K562 (cell line): ENCODE data around the gene PHF21B. TPM values are rescaled to one million over a fixed set of nuclear protein-coding genes. Genes with fewer than 3 reads are reported as not detected.

Experiments
- ATAC-seq: fragments of 200-7000 bp; cut with Tn5 transposase; 3 replicates; pipeline ENCODE4 v1.9.1; 2020; ENCODE audit warnings: moderate library complexity
- BruUV-seq: library from RNA; stranded (reverse); fragments of 400-500 nt; replicated peaks from 2 replicates; lab custom pipeline; 2021; lab: Mats Ljungman, UMichigan
- CTCF ChIA-PET: fragments of 300-600 bp; formaldehyde crosslinking; extraction: SDS; loops from one replicate; lab custom pipeline; 2021; ENCODE audit warnings: low intra/inter-chr PET ratio; lab: Yijun Ruan, JAX
- POLR2A ChIA-PET: fragments of 300-600, 350-650 bp; sonication (Branson Sonifier 250); formaldehyde crosslinking; extraction: SDS; loops from one replicate; lab custom pipeline; 2021; ENCODE audit warnings: antibody characterized with exemption, inconsistent platforms; lab: Yijun Ruan, JAX
- DNase-seq, 4 experiments: peaks; one replicate each; pipeline versions ENCODE4 v3.0.0 to v3.0.0-alpha.2; 2011 to 2018; ENCODE audit warnings: low spot score in 3 of 4, mixed read lengths in 3 of 4; ENCODE audit errors: extremely low read depth in 1 of 4
- FAIRE-seq: peaks from 2 replicates; lab custom pipeline; 2011; peaks lifted over from hg19 to GRCh38; lab: Jason Lieb, UNC
- H2AFZ ChIP-seq: 2 replicates; pipeline ENCODE4 v1.6.0; 2011; ENCODE audit warnings: low read depth, low read length, control low read depth, inconsistent platforms
- H3K27ac ChIP-seq: fragments of 200-600 bp; 3 replicates; pipeline ENCODE4 v1.8.0; 2011; ENCODE audit warnings: low read depth, mild to moderate bottlenecking, control low read depth, inconsistent platforms, low read length, moderate library complexity, mixed read lengths; ENCODE audit errors: extremely low read depth
- H3K27me3 ChIP-seq, 2 experiments: fragments of 300-600 bp in 1 of 2; 2 replicates in 1 of 2; 3 replicates in 1 of 2; pipeline versions ENCODE4 v1.6.0 to v1.8.0; 2011; ENCODE audit warnings: inconsistent platforms in 2 of 2, low read length in 2 of 2, mild to moderate bottlenecking in 1 of 2, mixed read lengths in 1 of 2, moderate library complexity in 1 of 2; ENCODE audit not compliant: control insufficient read depth in 2 of 2, insufficient read depth in 2 of 2
- H3K36me3 ChIP-seq: fragments of 300-600 bp; 3 replicates; pipeline ENCODE4 v1.8.0; 2011; ENCODE audit warnings: mild to moderate bottlenecking, low read length, inconsistent platforms; ENCODE audit not compliant: control insufficient read depth, insufficient read depth
- H3K4me1 ChIP-seq, 2 experiments: fragments of 200-600 bp in 1 of 2; replicated peaks in 1 of 2; 2 replicates in 1 of 2; 3 replicates in 1 of 2; pipeline versions ENCODE4 v1.5.1 to v1.8.0; 2011; ENCODE audit warnings: inconsistent platforms in 2 of 2, low read length in 2 of 2, mild to moderate bottlenecking in 1 of 2, mixed read lengths in 1 of 2, moderate library complexity in 1 of 2; ENCODE audit not compliant: control insufficient read depth in 2 of 2, insufficient read depth in 2 of 2
- H3K4me2 ChIP-seq: 2 replicates; pipeline ENCODE4 v1.6.1; 2011; ENCODE audit warnings: low read length, control low read depth, inconsistent platforms, mixed read lengths; ENCODE audit not compliant: insufficient read depth
- H3K4me3 ChIP-seq: fragments of 200-600 bp; sonication (generic), shearing (Covaris generic); 2 replicates; pipeline ENCODE4 v1.5.1; 2016; ENCODE audit warnings: control low read depth, inconsistent platforms
- H3K79me2 ChIP-seq: fragments of 200-600 bp; 3 replicates; pipeline ENCODE4 v1.8.0; 2011; ENCODE audit warnings: low read length, inconsistent platforms; ENCODE audit not compliant: control insufficient read depth, insufficient read depth
- H3K9ac ChIP-seq, 2 experiments: 2 replicates each; pipeline versions ENCODE4 v1.6.0 to v1.6.1; 2011; ENCODE audit warnings: low read depth in 2 of 2, low read length in 2 of 2, control low read depth in 1 of 2, inconsistent platforms in 1 of 2, mild to moderate bottlenecking in 1 of 2, mixed read lengths in 1 of 2; ENCODE audit not compliant: insufficient read depth in 1 of 2
- H3K9me1 ChIP-seq: one replicate; pipeline ENCODE4 v1.6.0; 2011; ENCODE audit warnings: inconsistent platforms, mild to moderate bottlenecking, low read length, moderate library complexity; ENCODE audit not compliant: control insufficient read depth, insufficient read depth
- H3K9me3 ChIP-seq: replicated peaks from 2 replicates; pipeline ENCODE4 v1.5.1; 2011; ENCODE audit warnings: low read depth, low read length, inconsistent platforms; ENCODE audit not compliant: control insufficient read depth, insufficient read depth
- H4K20me1 ChIP-seq: replicated peaks from 2 replicates; pipeline ENCODE4 v1.6.1; 2011; ENCODE audit warnings: low read length, inconsistent platforms, mixed read lengths; ENCODE audit not compliant: control insufficient read depth, insufficient read depth
- ARID3A ChIP-seq: IDR thresholded peaks from 2 replicates; pipeline ENCODE4 v1.6.1; 2012; ENCODE audit warnings: low read depth, low read length, improper control_type of control experiment, borderline replicate concordance
- ATF7 ChIP-seq: fragments of 450-650 bp; IDR thresholded peaks from 2 replicates; pipeline ENCODE4 v1.7.1; 2014; ENCODE audit warnings: mild to moderate bottlenecking, moderate library complexity
- CAMTA2 ChIP-seq: fragments of 250-450 bp; sonication (Bioruptor Pico); conservative IDR thresholded peaks from 2 replicates; pipeline ENCODE4 v1.5.1; 2022
- CTCFL ChIP-seq: IDR thresholded peaks from 2 replicates; pipeline ENCODE4 v1.6.1; 2011; ENCODE audit warnings: borderline replicate concordance, low read depth, mild to moderate bottlenecking, moderate library complexity, low read length; ENCODE audit not compliant: insufficient read depth, poor library complexity, severe bottlenecking
- E2F3 ChIP-seq: fragments of 250-450 bp; sonication (Bioruptor Pico); IDR thresholded peaks from 2 replicates; pipeline ENCODE4 v1.4.0; 2020; ENCODE audit warnings: mild to moderate bottlenecking
- GATA2 ChIP-seq: sonication (generic); formaldehyde crosslinking; IDR thresholded peaks from 2 replicates; pipeline ENCODE4 v1.4.0; 2020; ENCODE audit warnings: mild to moderate bottlenecking, missing genetic modification reagents
- PKNOX1 ChIP-seq: fragments of 450-650 bp; IDR thresholded peaks from 2 replicates; pipeline ENCODE4 v1.6.1; 2016
- SETDB1 ChIP-seq: IDR thresholded peaks from one replicate; pipeline ENCODE4 v1.6.1; 2012; ENCODE audit warnings: low read length, control low read depth, inconsistent platforms
- STAT6 ChIP-seq: sonication (generic); formaldehyde crosslinking; IDR thresholded peaks from 2 replicates; pipeline ENCODE4 v1.8.1; 2023; ENCODE audit warnings: mild to moderate bottlenecking, missing genetic modification reagents
- ZFP30 ChIP-seq: fragments of 250-450 bp; sonication (Bioruptor Pico); IDR thresholded peaks from 2 replicates; pipeline ENCODE4 v1.8.0; 2022; ENCODE audit warnings: moderate library complexity, mild to moderate bottlenecking, inconsistent platforms, borderline replicate concordance
- ZNF253 ChIP-seq: fragments of 250-450 bp; sonication (Bioruptor Pico); conservative IDR thresholded peaks from 2 replicates; pipeline ENCODE4 v1.6.1; 2021; ENCODE audit warnings: mild to moderate bottlenecking
- ZNF41 ChIP-seq: fragments of 250-450 bp; sonication (Bioruptor Pico); conservative IDR thresholded peaks from 2 replicates; pipeline ENCODE4 v1.4.0; 2020; ENCODE audit warnings: mild to moderate bottlenecking
- ZNF79 ChIP-seq: fragments of 250-450 bp; sonication (Bioruptor Pico); IDR thresholded peaks from 2 replicates; pipeline ENCODE4 v1.4.0; 2020; ENCODE audit warnings: low read depth, mild to moderate bottlenecking, moderate library complexity
- WGBS: fragments of 100-300 bp; shearing (Covaris generic); methylation state at CpG from one replicate; pipeline ENCODE4 v1.1.6; 2016; ENCODE audit warnings: low coverage, mixed read lengths; ENCODE audit not compliant: insufficient coverage; ENCODE audit errors: missing lambda C conversion rate; 5-methylcytosine and 5-hydroxymethylcytosine counted together
- in situ Hi-C: fragments of 300-500 bp; cut with MboI; formaldehyde crosslinking; loops from 4 replicates; pipeline ENCODE4 v1.15.0; 2018; ENCODE audit warnings: inconsistent platforms, mixed read lengths
- intact Hi-C: fragments of 100-400 bp; cut with micrococcal nuclease; formaldehyde crosslinking; loops from 2 replicates; pipeline ENCODE4 v1.14.2; 2022
- polyA plus RNA-seq, 8 experiments: library from polyadenylated mRNA; depleted of rRNA in 4 of 8; stranded (reverse) in 5 of 8; unstranded in 3 of 8; fragments of >200 nt; fragmentation: Nextera tagmentation in 2 of 8; fragmentation: Illumina TruSeq in 1 of 8; extraction: Ambion mirVana in 2 of 8; extraction: Trizol in 1 of 8; gene quantifications; 2 replicates each; pipeline versions ENCODE4 v1.2.1 to v1.2.3, GENCODE V29; 2011 to 2014; ENCODE audit warnings: inconsistent platforms in 1 of 8, missing spikeins in 1 of 8
- total RNA-seq, 7 experiments: library from RNA; depleted of rRNA in 6 of 7; stranded (reverse); fragments of >200 nt in 6 of 7; fragmentation: Illumina TruSeq in 2 of 7; extraction: Trizol in 2 of 7; gene quantifications; 2 replicates each; pipeline versions ENCODE4 v1.2.1 to v1.2.3, GENCODE V29; 2011 to 2021; ENCODE audit warnings: low replicate concordance in 1 of 7

Gene PHF21B
- total and polyA plus RNA-seq, 9 of the 15 experiments (the other 6 are each of a cell fraction or from before 2014, with no cell fraction given): 0.04 TPM; not detected in 8

GRCh38 chr22:44995715-44996114 is 14.1 kb downstream of the PHF21B start:
- H3K27me3 ChIP-seq: peaks cover 10 to 87% of the 10 kb centered on the region in 2 experiments; a peak in 3 of 5 replicates
- no TSS peak for BruUV-seq
- H4K20me1 ChIP-seq: no peaks in the 10 kb centered on the region
- ChIA-PET CTCF (no interaction called here), POLR2A (no interaction called here)
- H3K4me2 ChIP-seq: no peak overlapping the region
- in situ Hi-C loops (no loop called here), intact Hi-C loops (no loop called here)
- no peaks in the 10 kb centered on the region for H3K9me1 ChIP-seq
- ATAC-seq (no peak), FAIRE-seq (no peak), DNase-seq (no peak)
- no peaks in the 10 kb centered on the region for H3K79me2 ChIP-seq
- no peaks in the 10 kb centered on the region for H3K9me3 ChIP-seq
- no peak overlapping the region for H3K9ac ChIP-seq
- 4% methylated on average over 5 of the region's 14 CpGs for WGBS
- no peak overlapping the region for H3K4me3 ChIP-seq
- H3K36me3 ChIP-seq: no peaks in the 10 kb centered on the region
- H3K27ac ChIP-seq: no peak overlapping the region
- H3K4me1 ChIP-seq: no peaks in the 10 kb centered on the region; a peak in 1 of 5 replicates
- H2AFZ ChIP-seq: no peak overlapping the region
- no peak for TF ChIP-seq CAMTA2
- no peak for TF ChIP-seq ZFP30 (CRISPR knock-in tag)
- TF ChIP-seq SETDB1: no peak
- TF ChIP-seq ARID3A: no peak
- no peak for TF ChIP-seq STAT6 (CRISPR knock-in tag)
- no peak for TF ChIP-seq PKNOX1
- no peak for TF ChIP-seq ZNF253
- TF ChIP-seq ATF7: no peak
- no peak for TF ChIP-seq GATA2 (CRISPR knock-in tag)
- TF ChIP-seq ZNF79 (CRISPR knock-in tag): no peak
- TF ChIP-seq CTCFL: no peak
- no peak for TF ChIP-seq ZNF41 (CRISPR knock-in tag)
- TF ChIP-seq E2F3 (CRISPR knock-in tag): no peak
